Fibroblast of the aortic adventitia (primary cell): ENCODE results near the gene COL13A1. TPM values are rescaled to one million over a fixed set of nuclear protein-coding genes. Genes with fewer than 3 reads are reported as not detected.
A peak's percentile ranks its signal among the peaks of the same experiment; 100 is the strongest.

Experiments
- DNase-seq: peaks from one replicate; pipeline ENCODE4 v3.0.0-alpha.2; 2010; ENCODE audit warnings: low read depth
- H3K4me3 ChIP-seq: 2 replicates; pipeline ENCODE4 v1.5.1; 2011; ENCODE audit warnings: low read depth, mild to moderate bottlenecking, control low read depth, low read length, moderate library complexity
- CTCF ChIP-seq: IDR thresholded peaks from 2 replicates; pipeline ENCODE4 v1.5.1; 2011; ENCODE audit warnings: mild to moderate bottlenecking, low read length, control low read depth, inconsistent platforms; ENCODE audit not compliant: insufficient read depth
- total RNA-seq: library from RNA; depleted of rRNA; stranded (reverse); fragments of >200 nt; gene quantifications from 2 replicates; pipeline ENCODE4 v1.2.3, GENCODE V29; 2012; ENCODE audit warnings: low replicate concordance

Gene COL13A1
- total RNA-seq, 1 donor, result 10.7 TPM

DNA sequence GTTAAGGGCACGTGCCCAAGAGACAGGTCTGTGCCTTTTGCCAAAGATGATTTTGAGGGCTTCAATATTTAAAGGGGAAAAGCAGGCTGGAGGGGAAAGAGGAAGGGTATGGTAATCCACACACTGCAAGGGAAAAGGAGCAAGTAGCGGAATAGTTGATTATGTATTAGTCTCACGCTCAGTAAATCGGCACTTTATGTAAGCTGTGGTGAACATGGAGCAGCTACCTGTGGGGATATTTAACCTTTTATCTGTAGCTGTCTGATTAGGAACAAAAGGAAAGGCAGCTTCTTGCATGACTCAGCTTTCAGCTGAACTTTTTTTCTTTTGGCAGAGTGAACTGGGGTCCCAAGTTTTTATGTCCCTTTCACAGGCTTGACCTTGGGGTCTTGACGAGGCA is 123.4 kb downstream of the COL13A1 start:
- no peak overlapping the region for H3K4me3 ChIP-seq
- no peak for TF ChIP-seq CTCF
- no peak for DNase-seq

DNA sequence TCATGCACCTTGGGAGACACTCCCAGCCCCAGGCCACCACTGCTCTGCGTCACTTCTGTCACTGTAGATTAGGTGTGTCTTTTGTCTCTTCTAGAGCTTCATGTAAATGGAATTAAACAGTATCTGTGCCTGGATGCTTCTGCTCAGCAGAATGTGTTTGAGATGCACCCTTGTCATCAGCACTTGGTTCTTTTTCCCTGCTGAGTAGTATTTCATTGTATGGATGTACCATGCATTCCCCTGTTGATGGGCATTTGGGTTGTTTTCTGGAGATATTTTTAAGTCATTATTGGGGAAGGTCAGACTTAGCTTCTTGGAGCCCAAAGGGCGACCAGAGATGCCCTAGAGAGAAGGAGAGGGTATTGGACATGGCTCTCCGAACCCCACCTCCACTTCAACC is 126.6 kb downstream of the COL13A1 start:
- DNase-seq, result no peak
- H3K4me3 ChIP-seq, result no peak overlapping the region
- TF ChIP-seq CTCF, result no peak

GRCh38 chr10:69929575-69929974 is 127.9 kb downstream of the COL13A1 start:
- DNase-seq, result no peak
- H3K4me3 ChIP-seq, result no peak overlapping the region
- TF ChIP-seq CTCF, result no peak

- no peak overlapping the region for H3K4me3 ChIP-seq
- no peak for DNase-seq
- TF ChIP-seq CTCF, result no peak
These were observed 133.1 kb downstream of the COL13A1 start for GRCh38 chr10:69934768-69935167.

- no peak overlapping the region for H3K4me3 ChIP-seq
- no peak for DNase-seq
- TF ChIP-seq CTCF, result peak; percentile 18
These were observed 134.4 kb downstream of the COL13A1 start for GRCh38 chr10:69936091-69936490.

- TF ChIP-seq CTCF, result no peak
- DNase-seq, result no peak
- no peak overlapping the region for H3K4me3 ChIP-seq
These were observed 136.9 kb downstream of the COL13A1 start for GRCh38 chr10:69938541-69938991.

GRCh38 chr10:69939061-69939460 is 137.4 kb downstream of the COL13A1 start:
- no peak for DNase-seq
- H3K4me3 ChIP-seq, result no peak overlapping the region
- no peak for TF ChIP-seq CTCF
